GM10266 (cell line): ENCODE measurements around the gene KCNH6.

Source experiments
- DNase-seq: peaks from one replicate; pipeline ENCODE4 v3.0.0; 2012; ENCODE audit errors: extremely low spot score
- CTCF ChIP-seq: IDR thresholded peaks from 2 replicates; pipeline ENCODE4 v1.5.1; 2012; ENCODE audit warnings: mild to moderate bottlenecking, low read depth; ENCODE audit not compliant: control insufficient read depth, insufficient read depth; ENCODE audit errors: missing control alignments

KCNH6 gene

GRCh38 chr17:63578769-63579111, 55.6 kb downstream of the KCNH6 start:
- no peak for DNase-seq
- no peak for TF ChIP-seq CTCF

GRCh38 chr17:63579633-63580032, 56.5 kb downstream of the KCNH6 start:
- no peak for TF ChIP-seq CTCF
- DNase-seq, result no peak

DNA sequence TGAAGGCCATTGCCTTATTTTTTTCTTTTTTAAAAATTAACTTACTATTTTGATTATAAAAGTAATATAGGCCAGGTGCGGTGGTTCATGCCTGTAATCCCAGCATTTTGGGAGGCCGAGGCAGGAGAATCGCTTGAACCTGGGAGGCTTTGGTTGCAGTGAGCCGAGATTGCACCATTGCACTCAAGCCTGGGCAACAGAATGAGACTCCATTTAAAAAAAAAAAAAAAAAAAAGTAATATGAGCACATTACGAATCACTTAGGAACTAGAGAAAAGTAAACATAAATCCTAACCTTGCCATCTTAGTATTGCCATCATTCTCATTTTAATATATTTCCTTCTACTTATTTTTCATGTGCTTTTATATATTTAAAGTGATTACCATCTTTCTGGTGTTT, 64.6 kb downstream of the KCNH6 start:
- no peak for DNase-seq
- TF ChIP-seq CTCF, result no peak

GRCh38 chr17:63588797-63589196, 65.6 kb downstream of the KCNH6 start:
- no peak for TF ChIP-seq CTCF
- no peak for DNase-seq

GRCh38 chr17:63589646-63590045, 66.5 kb downstream of the KCNH6 start:
- DNase-seq, result no peak
- no peak for TF ChIP-seq CTCF

- no peak for TF ChIP-seq CTCF
- no peak for DNase-seq
Observed at GRCh38 chr17:63592797-63593196, 69.6 kb downstream of the KCNH6 start.

GRCh38 chr17:63595132-63595531, 72.0 kb downstream of the KCNH6 start:
- no peak for TF ChIP-seq CTCF
- no peak for DNase-seq
